SHP77 treated with DMSO at 0.1 percent for 48 hours (cell line): ENCODE measurements around the gene UGT1A8.

Experiments used
- DNase-seq: peaks from one replicate; lab custom pipeline; 2025; lab: John Stamatoyannopoulos, UW

UGT1A8 gene

DNA sequence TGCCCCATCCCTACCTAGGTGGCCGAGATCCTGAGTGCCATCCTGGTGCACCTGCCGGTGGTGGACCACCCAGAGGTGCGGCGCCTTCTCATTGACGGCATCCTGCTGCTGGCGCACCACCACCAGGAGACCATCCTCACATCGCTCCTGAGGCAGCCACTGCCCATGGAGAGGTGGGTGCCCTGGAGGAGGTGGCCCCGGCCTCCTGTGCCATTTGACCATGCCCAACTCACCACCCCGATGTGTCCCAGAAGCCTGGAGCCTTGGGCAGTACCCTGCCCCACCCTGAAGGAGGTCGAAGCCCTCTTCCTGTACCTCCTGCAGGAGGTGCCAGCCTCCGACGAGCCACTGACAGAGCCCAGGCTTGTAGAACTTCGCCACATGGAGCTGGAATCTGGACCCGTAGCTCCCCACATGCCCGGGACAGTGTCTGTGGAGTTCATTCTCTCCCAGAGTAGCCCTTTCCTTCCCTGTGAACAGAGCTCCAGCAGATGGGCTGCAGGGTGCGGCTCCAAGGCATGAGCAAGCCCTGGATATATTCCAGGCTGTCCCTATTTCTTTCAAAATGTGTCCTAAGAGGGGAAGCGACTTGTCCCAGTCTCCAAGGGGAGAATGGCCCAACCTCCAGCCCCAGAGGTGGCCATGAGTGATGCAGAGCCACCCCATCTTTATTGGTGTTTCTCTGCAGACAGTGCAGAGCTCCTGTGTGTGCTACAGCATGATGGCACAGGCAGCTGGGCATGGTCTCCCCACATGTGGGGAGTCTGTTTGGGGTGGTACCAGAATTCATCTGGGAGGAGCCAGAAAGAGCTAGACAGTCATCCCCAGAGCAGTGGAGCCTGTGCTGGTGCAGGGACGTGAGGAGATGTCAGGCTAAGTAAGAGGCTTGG lies 202.7 kb downstream of the UGT1A8 start:
- no peak for DNase-seq

DNA sequence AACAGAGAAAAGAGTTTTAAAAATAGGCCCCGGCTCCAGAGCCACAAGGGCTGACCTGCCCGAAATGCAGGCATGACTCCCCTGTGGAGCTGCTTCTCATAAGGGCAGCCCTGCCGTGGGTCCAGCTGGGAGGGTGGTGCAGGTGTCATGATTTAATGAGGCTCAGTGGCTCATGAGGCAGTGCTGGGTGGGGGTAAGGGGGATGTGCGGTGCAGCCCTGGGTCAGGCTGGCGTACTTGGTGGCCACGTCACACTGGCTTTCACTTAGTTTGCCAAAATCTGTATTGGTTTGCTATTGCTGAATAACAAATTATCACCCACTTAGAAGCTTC lies 203.3 kb downstream of the UGT1A8 start:
- DNase-seq = no peak

DNA sequence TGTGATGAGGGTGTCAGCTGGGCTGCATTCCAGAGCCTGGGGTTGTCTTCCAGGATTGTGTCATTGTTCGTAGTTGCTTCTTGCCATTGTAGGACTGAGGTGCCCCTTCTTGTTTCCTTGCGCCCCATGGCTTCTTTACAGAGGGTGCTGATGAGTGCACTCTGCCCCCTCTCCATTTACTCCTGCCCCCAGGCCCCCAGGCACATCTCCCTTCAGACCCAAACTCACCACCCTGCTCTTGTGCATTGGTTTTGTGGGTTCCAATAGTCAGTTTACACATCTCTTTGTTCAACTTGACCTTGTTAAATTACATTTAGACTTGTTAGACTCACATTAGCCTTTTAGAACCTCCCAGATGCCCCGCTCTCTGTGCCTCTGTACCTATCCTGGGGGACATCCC lies 203.8 kb downstream of the UGT1A8 start:
- DNase-seq = no peak

DNA sequence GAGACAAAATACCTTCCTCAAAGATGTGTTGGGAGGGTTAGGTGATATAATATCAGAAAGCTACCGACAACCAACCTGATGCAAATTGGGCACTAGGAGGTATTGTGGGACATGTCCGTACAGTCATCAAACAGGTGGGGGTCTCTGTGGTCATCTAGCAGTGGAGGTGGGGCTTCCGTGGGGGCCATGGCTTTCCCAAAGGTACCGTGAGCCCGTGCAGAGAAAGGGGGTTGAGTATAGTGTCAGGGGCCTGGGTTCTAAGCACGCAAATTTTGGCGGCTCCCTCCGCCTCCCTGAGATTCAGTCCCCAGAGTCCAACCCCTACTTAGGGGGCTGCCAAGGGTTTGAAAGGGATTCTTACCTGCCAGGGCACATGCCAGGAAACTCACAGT lies 204.3 kb downstream of the UGT1A8 start:
- DNase-seq = no peak

DNA sequence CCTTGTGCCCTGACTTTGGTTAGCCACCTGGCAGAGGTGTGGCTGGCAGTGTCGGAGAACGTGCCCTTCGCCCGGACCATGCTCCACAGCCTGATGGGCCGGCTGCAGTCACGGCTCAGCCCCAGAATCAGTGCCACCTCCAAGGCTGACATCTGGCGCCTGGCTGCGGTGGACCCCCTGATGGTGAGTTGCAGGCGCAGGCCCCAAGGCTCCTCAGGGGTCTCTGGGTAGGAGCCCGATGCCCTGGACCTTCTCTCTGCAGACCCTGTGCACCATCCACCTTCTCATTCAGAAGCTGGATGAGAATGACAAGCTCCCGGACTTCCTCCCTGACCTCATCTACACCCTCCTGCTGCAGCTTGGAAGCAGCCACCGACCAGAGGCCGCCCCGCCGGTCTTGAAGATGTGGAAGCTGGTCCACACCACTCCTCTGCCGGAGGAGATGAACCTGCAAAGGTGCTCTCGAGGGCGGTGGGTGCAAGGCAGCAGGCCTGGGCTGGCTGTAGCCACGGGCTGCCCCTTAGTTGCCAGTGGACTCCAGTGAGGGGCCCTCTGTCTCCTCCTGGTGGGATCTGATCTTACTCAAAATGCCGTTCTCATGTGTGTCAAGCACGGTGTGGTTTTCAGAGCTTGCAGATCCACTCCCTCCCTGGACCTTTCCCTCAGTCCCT lies 204.8 kb downstream of the UGT1A8 start:
- no peak for DNase-seq
